Liver (tissue), 3 donors: ENCODE measurements around the gene DOCK9.

Source experiments
- HNF4A ChIP-seq, 2 donors: conservative IDR thresholded peaks; 2 replicates each; pipeline ENCODE4 v1.6.1; 2016; ENCODE audit warnings: antibody characterized with exemption in 2 of 2, mild to moderate bottlenecking in 2 of 2
- TAF1 ChIP-seq: conservative IDR thresholded peaks from 2 replicates; pipeline ENCODE4 v1.6.1; 2016; ENCODE audit warnings: antibody characterized with exemption, mild to moderate bottlenecking
- TF ChIP-seq, protein P1 (sequence below): IDR thresholded peaks from 2 replicates; pipeline ENCODE4 v1.6.1; 2016; ENCODE audit warnings: antibody characterized with exemption
- TF ChIP-seq, protein P2 (sequence below): fragments of 150-350 bp; IDR thresholded peaks from 2 replicates; pipeline ENCODE4 v1.5.1; 2017; ENCODE audit warnings: improper control_type of control experiment, low read depth, low read length; ENCODE audit not compliant: missing input control
- donor health status: healthy.
- donor health status: healthy.

DNA sequence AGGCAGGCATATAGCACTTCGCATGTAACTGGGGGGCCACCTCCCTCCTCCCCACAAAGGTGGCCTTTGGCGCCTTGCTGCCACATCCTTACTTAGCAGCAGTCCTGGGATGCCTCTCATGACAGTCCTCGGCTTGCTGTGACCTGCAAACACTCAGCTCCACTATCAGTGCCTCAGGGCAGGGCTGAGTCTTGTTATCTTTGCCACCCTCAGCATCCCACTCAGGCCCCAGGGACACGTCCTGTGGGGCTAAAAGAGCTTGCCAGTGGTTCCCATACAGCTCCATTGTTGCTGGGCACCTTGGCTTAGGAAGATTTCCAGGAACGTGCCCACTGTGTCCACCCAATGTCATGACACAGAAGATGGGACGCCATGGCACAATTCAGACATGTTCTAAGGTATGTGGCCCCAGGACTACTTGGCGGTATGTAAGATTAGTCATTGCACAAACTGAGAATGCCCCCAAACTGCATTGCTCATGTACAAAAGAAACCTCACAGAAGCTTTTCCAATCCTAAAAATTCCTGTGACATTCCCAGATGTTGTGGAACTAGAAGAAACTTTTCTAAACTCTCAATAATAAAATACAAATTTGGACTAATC, 16.3 kb downstream of the DOCK9 start:
- TF ChIP-seq, protein P1, sequence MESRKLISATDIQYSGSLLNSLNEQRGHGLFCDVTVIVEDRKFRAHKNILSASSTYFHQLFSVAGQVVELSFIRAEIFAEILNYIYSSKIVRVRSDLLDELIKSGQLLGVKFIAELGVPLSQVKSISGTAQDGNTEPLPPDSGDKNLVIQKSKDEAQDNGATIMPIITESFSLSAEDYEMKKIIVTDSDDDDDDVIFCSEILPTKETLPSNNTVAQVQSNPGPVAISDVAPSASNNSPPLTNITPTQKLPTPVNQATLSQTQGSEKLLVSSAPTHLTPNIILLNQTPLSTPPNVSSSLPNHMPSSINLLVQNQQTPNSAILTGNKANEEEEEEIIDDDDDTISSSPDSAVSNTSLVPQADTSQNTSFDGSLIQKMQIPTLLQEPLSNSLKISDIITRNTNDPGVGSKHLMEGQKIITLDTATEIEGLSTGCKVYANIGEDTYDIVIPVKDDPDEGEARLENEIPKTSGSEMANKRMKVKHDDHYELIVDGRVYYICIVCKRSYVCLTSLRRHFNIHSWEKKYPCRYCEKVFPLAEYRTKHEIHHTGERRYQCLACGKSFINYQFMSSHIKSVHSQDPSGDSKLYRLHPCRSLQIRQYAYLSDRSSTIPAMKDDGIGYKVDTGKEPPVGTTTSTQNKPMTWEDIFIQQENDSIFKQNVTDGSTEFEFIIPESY, result no peak
- TF ChIP-seq HNF4A (conservative IDR thresholded peaks at IDR 0.05), result no peak
- TF ChIP-seq, protein P2, sequence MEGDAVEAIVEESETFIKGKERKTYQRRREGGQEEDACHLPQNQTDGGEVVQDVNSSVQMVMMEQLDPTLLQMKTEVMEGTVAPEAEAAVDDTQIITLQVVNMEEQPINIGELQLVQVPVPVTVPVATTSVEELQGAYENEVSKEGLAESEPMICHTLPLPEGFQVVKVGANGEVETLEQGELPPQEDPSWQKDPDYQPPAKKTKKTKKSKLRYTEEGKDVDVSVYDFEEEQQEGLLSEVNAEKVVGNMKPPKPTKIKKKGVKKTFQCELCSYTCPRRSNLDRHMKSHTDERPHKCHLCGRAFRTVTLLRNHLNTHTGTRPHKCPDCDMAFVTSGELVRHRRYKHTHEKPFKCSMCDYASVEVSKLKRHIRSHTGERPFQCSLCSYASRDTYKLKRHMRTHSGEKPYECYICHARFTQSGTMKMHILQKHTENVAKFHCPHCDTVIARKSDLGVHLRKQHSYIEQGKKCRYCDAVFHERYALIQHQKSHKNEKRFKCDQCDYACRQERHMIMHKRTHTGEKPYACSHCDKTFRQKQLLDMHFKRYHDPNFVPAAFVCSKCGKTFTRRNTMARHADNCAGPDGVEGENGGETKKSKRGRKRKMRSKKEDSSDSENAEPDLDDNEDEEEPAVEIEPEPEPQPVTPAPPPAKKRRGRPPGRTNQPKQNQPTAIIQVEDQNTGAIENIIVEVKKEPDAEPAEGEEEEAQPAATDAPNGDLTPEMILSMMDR, result no peak
- no peak for TF ChIP-seq TAF1
